GM18861 (cell line): ENCODE results near the gene MYT1.

Experiments used
- ATAC-seq: cut with Tn5 transposase; IDR thresholded peaks from one replicate; pipeline ENCODE4 v1.9.1; 2021; ENCODE audit not compliant: unreplicated experiment

The MYT1 gene

GRCh38 chr20:64188682-64189529 is 24.7 kb downstream of the MYT1 start:
- no peak for ATAC-seq

DNA sequence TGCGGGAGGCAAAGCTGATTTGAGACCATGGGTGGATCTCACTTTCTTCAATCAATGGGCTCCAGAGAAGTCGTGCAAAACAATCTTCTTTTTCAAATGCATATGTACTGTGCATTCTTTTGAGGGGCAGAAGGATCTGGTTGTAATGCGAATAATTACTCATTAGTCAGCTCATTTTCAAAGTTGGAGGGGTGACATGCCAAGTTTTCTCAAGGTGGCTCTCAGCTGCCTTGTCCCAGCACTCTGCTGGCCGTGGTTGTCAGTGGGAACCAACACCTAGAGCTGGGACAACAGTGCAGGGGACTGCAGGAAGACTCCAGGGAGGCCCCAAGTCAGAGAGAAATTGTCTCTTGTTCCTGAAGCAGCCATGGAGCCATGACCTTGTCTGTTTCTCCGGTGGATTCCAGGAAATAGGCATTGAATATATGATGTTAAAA is 25.3 kb downstream of the MYT1 start:
- no peak for ATAC-seq

- ATAC-seq = no peak
Measured at GRCh38 chr20:64189986-64190385, 25.7 kb downstream of the MYT1 start.

DNA sequence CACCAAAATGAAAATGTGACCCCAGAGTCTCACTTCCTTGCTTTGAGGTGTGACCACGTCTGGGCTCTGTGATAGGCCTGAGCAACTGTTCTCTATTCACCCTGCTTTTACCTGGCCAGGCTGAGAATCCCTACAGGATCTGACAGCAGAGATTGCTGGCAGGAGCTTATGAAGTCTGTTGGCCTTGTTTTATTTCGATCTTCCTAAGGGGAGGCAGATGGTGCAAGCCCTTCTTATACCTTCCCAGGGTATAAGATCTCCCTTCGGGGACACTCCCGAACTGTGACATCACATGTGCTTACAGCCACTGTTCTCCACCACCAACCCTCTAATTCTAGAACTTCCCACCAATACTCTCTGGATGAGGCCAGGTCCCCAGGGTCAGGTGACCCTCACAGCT is 26.8 kb downstream of the MYT1 start:
- ATAC-seq = no peak

- ATAC-seq = no peak
Measured at GRCh38 chr20:64192406-64192805, 28.2 kb downstream of the MYT1 start.

- no peak for ATAC-seq
Measured at GRCh38 chr20:64193058-64193457, 28.8 kb downstream of the MYT1 start.

GRCh38 chr20:64194269-64194668 is 30.0 kb downstream of the MYT1 start:
- ATAC-seq = no peak

GRCh38 chr20:64196309-64196708 is 32.1 kb downstream of the MYT1 start:
- ATAC-seq = no peak

DNA sequence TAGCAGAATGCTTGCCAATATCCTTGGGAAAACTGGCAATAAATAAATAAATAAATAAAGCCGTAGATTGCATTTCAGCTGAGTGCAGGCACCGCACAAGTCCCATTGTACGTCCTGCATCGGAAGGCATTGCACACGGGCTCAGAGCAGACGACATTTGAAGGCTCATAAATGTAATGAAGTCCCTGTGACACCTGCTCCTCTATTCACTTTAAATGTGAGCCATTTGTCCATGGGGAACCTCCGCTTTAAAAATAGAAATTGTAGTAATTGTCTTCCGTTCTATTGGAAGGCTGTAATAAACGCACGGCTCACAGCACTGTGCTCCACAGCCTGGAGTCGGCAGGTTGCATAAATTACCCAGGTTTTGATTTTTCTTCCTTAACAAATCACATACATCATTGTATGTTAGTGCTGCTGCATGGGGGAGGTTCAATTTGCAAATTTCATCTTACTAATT is 32.6 kb downstream of the MYT1 start:
- ATAC-seq = no peak

DNA sequence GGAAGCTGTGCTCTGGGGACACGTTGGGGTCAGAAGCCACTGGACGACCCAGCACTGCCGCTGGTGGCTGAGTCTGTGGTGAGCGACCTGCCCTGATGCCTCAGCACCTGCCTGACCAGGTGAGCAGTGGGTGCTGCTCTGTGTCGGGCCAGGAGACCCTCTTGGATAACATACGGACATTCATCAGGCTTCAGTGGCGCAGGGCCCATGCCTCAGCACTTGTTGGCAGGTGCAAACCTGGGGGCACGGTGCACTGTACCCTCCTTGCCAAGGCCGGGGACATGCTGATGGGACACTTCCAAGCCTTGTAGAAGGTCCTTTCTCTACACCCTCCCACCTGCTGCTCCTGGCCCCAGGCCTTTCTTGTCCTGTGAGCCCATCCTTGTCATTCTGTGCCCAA is 34.1 kb downstream of the MYT1 start:
- ATAC-seq = no peak

DNA sequence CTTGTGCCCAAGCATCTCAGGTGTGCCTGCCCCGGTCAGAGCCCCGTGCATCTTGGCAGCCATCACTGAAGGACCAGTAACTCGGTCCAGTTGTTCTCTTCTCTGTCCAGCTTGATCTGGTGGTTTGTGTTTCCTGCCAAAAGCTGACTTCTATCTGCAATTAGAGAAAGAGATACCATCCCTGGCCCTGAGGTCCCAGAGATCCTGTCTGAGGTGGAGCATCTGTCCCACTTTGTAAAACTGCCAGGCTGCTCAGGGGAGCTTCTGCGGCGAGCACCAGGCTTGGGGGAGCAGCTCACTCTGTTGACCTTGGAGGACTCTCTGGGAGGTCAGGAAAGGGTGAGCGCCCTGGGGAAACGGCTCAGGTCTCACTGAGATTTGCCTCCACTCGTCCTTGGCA is 35.1 kb downstream of the MYT1 start:
- ATAC-seq = no peak

- no peak for ATAC-seq
Measured at GRCh38 chr20:64200740-64201139, 36.5 kb downstream of the MYT1 start.

GRCh38 chr20:64201653-64202052 is 37.4 kb downstream of the MYT1 start:
- ATAC-seq = no peak

- ATAC-seq = no peak
Measured at GRCh38 chr20:64203037-64203777, 39.0 kb downstream of the MYT1 start.

- no peak for ATAC-seq
Measured at GRCh38 chr20:64205611-64206026, 41.4 kb downstream of the MYT1 start.

GRCh38 chr20:64206614-64207013 is 42.4 kb downstream of the MYT1 start:
- no peak for ATAC-seq

DNA sequence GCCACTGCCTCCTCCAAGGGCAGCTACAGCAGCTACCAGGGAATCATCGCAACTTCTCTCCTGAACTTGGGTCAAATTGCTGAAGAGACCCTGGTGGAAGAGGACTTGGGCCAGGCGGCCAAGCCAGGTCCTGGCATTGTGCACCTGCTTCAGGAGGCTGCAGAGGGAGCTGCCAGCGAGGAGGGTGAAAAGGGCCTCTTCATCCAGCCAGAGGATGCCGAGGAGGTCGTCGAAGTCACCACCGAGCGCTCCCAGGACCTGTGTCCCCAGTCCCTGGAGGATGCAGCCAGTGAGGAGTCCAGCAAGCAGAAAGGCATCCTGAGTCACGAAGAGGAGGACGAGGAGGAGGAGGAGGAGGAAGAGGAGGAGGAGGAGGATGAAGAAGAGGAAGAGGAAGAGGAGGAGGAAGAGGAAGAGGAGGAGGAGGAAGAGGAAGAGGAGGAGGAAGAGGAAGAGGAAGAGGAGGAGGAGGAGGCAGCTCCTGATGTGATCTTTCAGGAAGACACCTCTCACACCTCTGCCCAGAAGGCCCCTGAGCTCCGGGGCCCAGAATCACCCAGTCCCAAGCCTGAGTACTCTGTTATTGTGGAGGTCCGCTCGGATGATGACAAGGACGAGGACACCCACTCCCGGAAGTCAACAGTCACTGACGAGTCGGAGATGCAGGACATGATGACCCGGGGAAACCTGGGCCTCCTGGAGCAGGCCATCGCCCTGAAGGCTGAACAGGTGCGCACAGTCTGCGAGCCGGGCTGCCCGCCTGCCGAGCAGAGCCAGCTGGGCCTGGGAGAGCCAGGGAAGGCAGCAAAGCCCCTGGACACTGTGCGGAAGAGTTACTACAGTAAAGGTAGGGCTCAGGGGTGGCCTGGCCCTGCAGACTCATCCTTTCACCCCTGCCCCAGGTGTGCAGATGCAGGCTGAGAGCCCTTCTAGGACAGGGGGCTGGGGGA is 43.7 kb downstream of the MYT1 start:
- ATAC-seq = no peak

DNA sequence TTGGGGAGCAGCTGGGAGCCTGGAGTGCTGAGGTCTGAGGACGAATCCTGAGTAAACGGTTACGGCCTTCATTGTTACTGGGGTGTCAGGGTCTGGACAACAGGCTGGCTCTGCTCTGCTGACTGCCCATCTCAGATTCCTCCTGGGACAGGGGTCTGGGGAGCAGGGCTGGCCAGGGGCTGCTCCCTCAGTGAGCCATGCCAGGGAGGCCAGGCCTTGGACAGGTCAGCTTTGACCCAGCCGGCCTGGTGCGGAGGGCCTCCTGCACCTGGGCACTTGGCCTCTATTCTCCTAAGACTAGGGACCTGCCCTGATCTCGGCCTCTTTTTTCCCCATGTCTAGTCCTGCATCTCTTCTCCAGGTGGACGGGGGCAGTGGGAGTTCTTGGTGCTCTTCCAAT is 44.9 kb downstream of the MYT1 start:
- ATAC-seq = no peak

DNA sequence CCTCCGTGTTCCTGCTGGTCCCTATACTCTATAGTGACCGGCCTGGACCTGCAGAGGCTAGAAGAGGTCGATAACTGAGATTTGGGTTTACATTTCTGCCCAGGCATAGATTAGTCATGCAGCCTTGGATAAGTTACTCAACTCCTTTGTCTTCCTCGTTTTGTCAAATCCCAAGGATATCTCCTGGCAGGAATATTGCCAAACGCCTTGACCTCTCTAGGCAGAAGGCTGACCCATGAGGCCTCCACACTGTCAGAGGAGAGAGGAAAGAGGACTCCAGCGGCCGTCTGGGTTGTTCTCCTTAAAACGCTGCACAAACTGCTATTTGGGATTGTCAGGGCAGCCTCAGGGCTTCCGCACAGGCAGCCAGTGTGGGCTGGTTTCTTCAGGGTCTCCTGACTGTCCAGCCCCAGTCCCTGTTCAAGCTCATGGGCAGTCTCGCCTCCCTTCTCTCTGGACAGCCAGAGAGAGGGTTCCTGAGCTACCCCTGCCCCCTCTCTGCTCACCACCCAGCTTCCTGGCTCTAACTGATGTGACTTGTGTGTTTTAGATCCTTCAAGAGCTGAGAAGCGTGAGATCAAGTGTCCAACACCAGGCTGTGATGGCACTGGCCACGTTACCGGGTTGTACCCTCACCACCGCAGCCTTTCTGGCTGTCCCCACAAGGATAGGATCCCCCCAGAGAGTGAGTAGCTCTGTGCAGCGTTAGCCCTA is 46.6 kb downstream of the MYT1 start:
- no peak for ATAC-seq

DNA sequence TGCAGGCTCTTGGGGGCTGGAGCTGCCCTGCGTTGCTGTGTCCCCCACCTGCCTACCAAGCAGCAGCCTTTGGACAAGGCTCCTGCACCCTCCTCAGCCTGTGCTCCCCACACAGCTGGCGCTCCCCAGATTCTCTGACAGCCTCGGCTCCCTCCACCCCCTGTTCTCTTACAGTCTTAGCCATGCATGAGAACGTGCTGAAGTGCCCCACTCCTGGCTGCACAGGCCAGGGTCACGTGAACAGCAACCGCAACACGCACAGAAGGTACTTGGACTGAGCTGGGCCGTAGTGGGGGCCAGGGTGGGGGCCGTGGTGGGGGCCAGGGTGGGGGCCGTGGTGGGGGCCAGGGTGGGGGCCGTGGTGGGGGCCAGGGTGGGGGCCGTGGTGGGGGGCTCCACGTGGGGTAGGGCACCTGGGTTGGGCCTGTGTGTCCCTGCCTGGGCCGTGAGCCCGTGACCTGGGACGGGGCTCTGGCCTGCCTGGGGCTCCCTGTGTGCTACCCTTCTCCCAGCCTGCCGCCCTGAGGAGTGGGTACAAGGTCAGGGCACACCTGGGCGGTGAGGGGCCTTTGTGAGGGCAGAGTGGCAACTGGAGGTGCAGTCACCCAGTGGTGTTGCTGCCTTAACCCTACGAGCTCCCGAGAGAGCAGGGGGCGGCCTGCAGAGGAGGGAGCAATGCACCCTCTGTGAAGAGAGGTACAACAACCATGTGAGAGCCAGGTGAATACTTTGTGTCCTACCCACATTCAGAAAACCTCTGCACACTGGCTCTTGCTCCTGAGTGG is 47.8 kb downstream of the MYT1 start:
- ATAC-seq = no peak
